ENCODE results near the gene NMNAT1. TPM values are rescaled to one million over a fixed set of nuclear protein-coding genes. Genes with fewer than 3 reads are reported as not detected.

Gene NMNAT1
- total RNA-seq, 4 donors from 2014 or later, result 4.7 to 13.7 (median 5.8) TPM

GRCh38 chr1:10033359-10033845, 90.1 kb downstream of the NMNAT1 start:
- under 1% methylated on average over 18 of the region's 19 CpGs for WGBS
- DNase-seq (ENCODE audit: low spot score in 2 of 2), result peak in 1 of 2 donors; percentile 69
- H3K4me1 ChIP-seq, result peaks cover 30% of the 10 kb centered on the region
- no peaks in the 10 kb centered on the region for H3K27me3 ChIP-seq
- H3K4me3 ChIP-seq, result peak overlapping the region; percentile 81
- peak overlapping the region; percentile 98 for H3K27ac ChIP-seq
- no peak for TF ChIP-seq CTCF (IDR thresholded peaks at IDR 0.05)
- no peak for TF ChIP-seq EP300 (IDR thresholded peaks at IDR 0.05)
- H3K9me3 ChIP-seq, result no peaks in the 10 kb centered on the region
- H3K36me3 ChIP-seq, result peaks cover 13% of the 10 kb centered on the region

Other genes with a start within 250 kb of the NMNAT1 start
- 100 to 1,000 TPM; 118 to 202 (median 165) TPM for gene CLSTN1, start 119.5 kb upstream of the NMNAT1 start, total RNA-seq
- 100 to 1,000 TPM; 197 to 538 (median 406) TPM for gene CTNNBIP1, start 33.2 kb upstream of the NMNAT1 start, total RNA-seq
- gene LZIC, start 84 bp upstream of the NMNAT1 start, total RNA-seq, result 10 to 100 TPM; 19.8 to 33.4 (median 23.5) TPM
- gene RBP7, start 53.8 kb downstream of the NMNAT1 start, total RNA-seq, result 10 to 100 TPM; 13.0 to 34.0 (median 21.1) TPM
- 100 to 1,000 TPM in 2 of 4 donors, 10 to 100 TPM in 2; 65.6 to 145 (median 96.5) TPM for gene UBE4B, start 89.5 kb downstream of the NMNAT1 start, total RNA-seq

All from suprapubic skin (tissue), 4 donors.